H1 (cell line): ENCODE measurements around the gene RPS6KA2. TPM values are rescaled to one million over a fixed set of nuclear protein-coding genes. Genes with fewer than 3 reads are reported as not detected.

ENCODE experiments used
- CTCF ChIA-PET: fragments of 300-600 bp; sonication (Branson Sonifier 250); formaldehyde crosslinking; loops from one replicate; lab custom pipeline; 2021; ENCODE audit not compliant: partially characterized antibody; lab: Charles Lee
- POLR2A ChIA-PET: fragments of 300-600 bp; sonication (Branson Sonifier 250); formaldehyde crosslinking; loops from one replicate; lab custom pipeline; 2021; ENCODE audit warnings: inconsistent platforms; ENCODE audit not compliant: partially characterized antibody; lab: Charles Lee
- DNase-seq, 2 experiments: peaks; one replicate each; pipeline versions ENCODE4 v3.0.0 to v3.0.0-alpha.2; 2010 to 2022; ENCODE audit warnings: low spot score in 2 of 2, low read depth in 1 of 2, mixed read lengths in 1 of 2
- FAIRE-seq: peaks from 2 replicates; lab custom pipeline; 2011; peaks lifted over from hg19 to GRCh38; lab: Jason Lieb, UNC
- H2AFZ ChIP-seq: 2 replicates; pipeline ENCODE4 v1.8.1; 2012; ENCODE audit warnings: low read length, inconsistent platforms
- H2AK5ac ChIP-seq: 2 replicates; pipeline ENCODE4 v1.6.1; 2013; ENCODE audit warnings: low read depth, low read length
- H2BK120ac ChIP-seq: replicated peaks from 2 replicates; pipeline ENCODE3; 2013; ENCODE audit warnings: low read depth, low read length, inconsistent platforms
- H2BK12ac ChIP-seq: 2 replicates; pipeline ENCODE4 v1.6.1; 2013; ENCODE audit warnings: low read depth, low read length
- H2BK15ac ChIP-seq: 2 replicates; pipeline ENCODE4 v1.6.1; 2013; ENCODE audit warnings: low read length
- H2BK20ac ChIP-seq: 2 replicates; pipeline ENCODE4 v1.6.1; 2013; ENCODE audit warnings: low read length
- H2BK5ac ChIP-seq: 2 replicates; pipeline ENCODE4 v1.6.1; 2013; ENCODE audit warnings: low read depth, low read length
- H3K14ac ChIP-seq: 2 replicates; pipeline ENCODE4 v1.6.1; 2013; ENCODE audit warnings: inconsistent platforms; ENCODE audit not compliant: insufficient read length
- H3K18ac ChIP-seq: 2 replicates; pipeline ENCODE4 v1.6.1; 2013; ENCODE audit warnings: low read length; ENCODE audit errors: extremely low read depth
- H3K23ac ChIP-seq: 2 replicates; pipeline ENCODE4 v1.6.1; 2013; ENCODE audit warnings: inconsistent platforms; ENCODE audit not compliant: insufficient read length
- H3K23me2 ChIP-seq: 2 replicates; pipeline ENCODE4 v1.6.1; 2013; ENCODE audit warnings: low read depth, low read length
- H3K27ac ChIP-seq: 2 replicates; pipeline ENCODE4 v1.6.1; 2011; ENCODE audit warnings: low read depth, low read length, inconsistent platforms
- H3K27me3 ChIP-seq, 4 experiments: replicated peaks in 1 of 4; 1 replicate in 1 of 4; 2 replicates in 3 of 4; pipeline versions ENCODE4 v1.6.1 to v1.8.1; 2011 to 2013; ENCODE audit warnings: low read length in 3 of 4, mild to moderate bottlenecking in 3 of 4, inconsistent platforms in 2 of 4, mixed read lengths in 2 of 4, moderate library complexity in 1 of 4; ENCODE audit not compliant: control insufficient read depth in 3 of 4, insufficient read depth in 3 of 4; ENCODE audit errors: extremely low read depth in 1 of 4
- H3K36me3 ChIP-seq, 4 experiments: 2 replicates each; pipeline versions ENCODE4 v1.6.1 to v1.8.1; 2011 to 2013; ENCODE audit warnings: mild to moderate bottlenecking in 4 of 4, low read length in 3 of 4, moderate library complexity in 2 of 4, control low read depth in 1 of 4, inconsistent platforms in 1 of 4; ENCODE audit not compliant: insufficient read depth in 4 of 4, control insufficient read depth in 2 of 4
- H3K4ac ChIP-seq: replicated peaks from 2 replicates; pipeline ENCODE3; 2013; ENCODE audit warnings: low read length, low read depth, mixed read lengths, inconsistent platforms; ENCODE audit not compliant: insufficient read length
- H3K4me1 ChIP-seq, 4 experiments: replicated peaks in 1 of 4; 1 replicate in 1 of 4; 2 replicates in 3 of 4; pipeline versions ENCODE4 v1.6.1 to v1.8.1; 2011 to 2013; ENCODE audit warnings: low read length in 3 of 4, inconsistent platforms in 2 of 4, mixed read lengths in 1 of 4; ENCODE audit not compliant: insufficient read depth in 4 of 4, control insufficient read depth in 3 of 4
- H3K4me2 ChIP-seq, 2 experiments: 2 replicates each; pipeline versions ENCODE4 v1.6.1 to v1.8.1; 2011 to 2013; ENCODE audit warnings: low read depth in 2 of 2, low read length in 2 of 2, control low read depth in 1 of 2, inconsistent platforms in 1 of 2, mild to moderate bottlenecking in 1 of 2; ENCODE audit not compliant: insufficient read depth in 1 of 2
- H3K4me3 ChIP-seq, 4 experiments: fragments of 200-600, 300-600 bp in 1 of 4; sonication (generic), shearing (Covaris generic), sonication (Bioruptor Twin) in 1 of 4; 2 replicates each; pipeline versions ENCODE4 v1.5.1 to v1.8.1; 2011 to 2016; ENCODE audit warnings: low read length in 4 of 4, low read depth in 3 of 4, control low read depth in 2 of 4, inconsistent platforms in 2 of 4, mild to moderate bottlenecking in 2 of 4, mixed read lengths in 1 of 4, moderate library complexity in 1 of 4; ENCODE audit not compliant: insufficient read depth in 2 of 4; ENCODE audit errors: extremely low read depth in 1 of 4
- H3K56ac ChIP-seq: replicated peaks from 2 replicates; pipeline ENCODE3; 2013; ENCODE audit warnings: low read depth, mild to moderate bottlenecking, mixed read lengths, low read length, inconsistent platforms; ENCODE audit not compliant: insufficient read length
- H3K79me1 ChIP-seq: 2 replicates; pipeline ENCODE4 v1.6.1; 2013; ENCODE audit warnings: low read depth, low read length, control low read depth
- H3K79me2 ChIP-seq, 2 experiments: 2 replicates each; pipeline versions ENCODE4 v1.6.1 to v1.8.1; 2012 to 2013; ENCODE audit warnings: low read length in 2 of 2, mild to moderate bottlenecking in 2 of 2, inconsistent platforms in 1 of 2; ENCODE audit not compliant: insufficient read depth in 2 of 2, control insufficient read depth in 1 of 2
- H3K9ac ChIP-seq, 4 experiments: replicated peaks in 1 of 4; 1 replicate in 1 of 4; 2 replicates in 3 of 4; pipeline versions ENCODE4 v1.6.1 to v1.8.1; 2011 to 2013; ENCODE audit warnings: low read depth in 3 of 4, low read length in 3 of 4, control low read depth in 2 of 4, mild to moderate bottlenecking in 2 of 4, moderate library complexity in 2 of 4, inconsistent platforms in 1 of 4; ENCODE audit errors: extremely low read depth in 1 of 4
- H3K9me3 ChIP-seq, 2 experiments: 2 replicates each; pipeline versions ENCODE4 v1.6.1 to v1.8.1; 2012 to 2013; ENCODE audit warnings: mild to moderate bottlenecking in 2 of 2, moderate library complexity in 2 of 2, control low read depth in 1 of 2, inconsistent platforms in 1 of 2, low read depth in 1 of 2, low read length in 1 of 2, mixed read lengths in 1 of 2; ENCODE audit not compliant: insufficient read depth in 2 of 2
- H4K20me1 ChIP-seq, 2 experiments: replicated peaks in 1 of 2; 2 replicates each; pipeline versions ENCODE3 to v1.8.1; 2011 to 2013; ENCODE audit warnings: inconsistent platforms in 2 of 2, low read length in 2 of 2, mild to moderate bottlenecking in 1 of 2; ENCODE audit not compliant: insufficient read depth in 2 of 2, control insufficient read depth in 1 of 2
- H4K5ac ChIP-seq: 2 replicates; pipeline ENCODE4 v1.6.1; 2013; ENCODE audit warnings: low read length, low read depth, mixed read lengths, inconsistent platforms; ENCODE audit not compliant: insufficient read length
- H4K8ac ChIP-seq: 2 replicates; pipeline ENCODE4 v1.8.0; 2013; ENCODE audit warnings: mild to moderate bottlenecking, moderate library complexity, low read length, inconsistent platforms; ENCODE audit not compliant: insufficient read depth; ENCODE audit errors: extremely low read depth
- H4K91ac ChIP-seq: replicated peaks from 2 replicates; pipeline ENCODE3; 2013; ENCODE audit warnings: low read length, mixed read lengths, inconsistent platforms; ENCODE audit not compliant: insufficient read length
- ASH2L ChIP-seq: fragments of 200-600, 300-600 bp; sonication (generic); IDR thresholded peaks from one replicate; pipeline ENCODE4 v1.7.1; 2017; ENCODE audit warnings: low read length
- BACH1 ChIP-seq: IDR thresholded peaks from 2 replicates; pipeline ENCODE4 v1.6.1; 2012; ENCODE audit warnings: low read length, improper control_type of control experiment
- EGR1 ChIP-seq: IDR thresholded peaks from 2 replicates; pipeline ENCODE4 v1.6.1; 2011; ENCODE audit warnings: low read depth, low read length, borderline replicate concordance
- NRF1 ChIP-seq: IDR thresholded peaks from 2 replicates; pipeline ENCODE4 v1.6.1; 2011; ENCODE audit warnings: mild to moderate bottlenecking, low read depth, low read length, improper control_type of control experiment
- POLR2AphosphoS5 ChIP-seq: IDR thresholded peaks from 2 replicates; pipeline ENCODE4 v1.6.1; 2011; ENCODE audit warnings: low read depth, low read length
- SIN3A ChIP-seq, 2 experiments: IDR thresholded peaks in 1 of 2; conservative IDR thresholded peaks in 1 of 2; 2 replicates each; pipeline ENCODE4 v1.6.1; 2011 to 2012; ENCODE audit warnings: low read length in 2 of 2, improper control_type of control experiment in 1 of 2, low read depth in 1 of 2, mild to moderate bottlenecking in 1 of 2
- TEAD4 ChIP-seq: IDR thresholded peaks from 2 replicates; pipeline ENCODE4 v1.6.1; 2012; ENCODE audit warnings: low read depth, low read length, inconsistent platforms, mixed read lengths
- WGBS, 2 experiments: shearing (Covaris generic) in 1 of 2; methylation state at CpG; one replicate each; pipeline versions ENCODE4 v1.1.6 to v1.1.7; 2013 to 2015; ENCODE audit warnings: low lambda C conversion rate in 2 of 2, mixed read lengths in 2 of 2, inconsistent platforms in 1 of 2, low coverage in 1 of 2, missing lambda C conversion rate in 1 of 2; ENCODE audit not compliant: insufficient replicate concordance in 2 of 2, insufficient coverage in 1 of 2, insufficient read length in 1 of 2; ENCODE audit errors: extremely low coverage in 1 of 2, missing lambda C conversion rate in 1 of 2; 5-methylcytosine and 5-hydroxymethylcytosine counted together
- polyA plus RNA-seq, 7 experiments: library from polyadenylated mRNA; depleted of rRNA in 3 of 7; stranded (reverse) in 5 of 7; unstranded in 2 of 7; fragments of >200 nt in 5 of 7; fragments of 200-250 nt in 2 of 7; gene quantifications; 1 replicate in 5 of 7; 2 replicates in 1 of 7; 4 replicates in 1 of 7; pipeline versions ENCODE4 v1.2.1 to v1.2.3, GENCODE V29; 2011 to 2013; ENCODE audit warnings: missing spikeins in 2 of 7, mixed read lengths in 2 of 7
- total RNA-seq: library from RNA; stranded (reverse); fragmentation: NEBNext Ultra II Directional; extraction: Animal tissue kit (Norgen Biotek cat#: 25700); gene quantifications from 2 replicates; pipeline ENCODE4 v1.2.1, GENCODE V29; 2021

Gene RPS6KA2
- total and polyA plus RNA-seq, 2 of the 8 experiments (the other 6 are each of a cell fraction or from before 2014, with no cell fraction given), result 8.8 to 25.7 TPM

- Histone ChIP-seq H3K27ac (no peak overlapping the region), H3K4ac (no peak overlapping the region), H4K5ac (no peak overlapping the region), H3K4me1 (0 out of 7 replicates have a peak, but pooled peaks cover 0 to 2% (median 0%) of the 10 kb centered on the region in 4 experiments), H2BK120ac (no peak overlapping the region), H3K79me2 (no peaks in the 10 kb centered on the region), H3K56ac (peak overlapping the region; percentile 52), H2BK20ac (no peak overlapping the region), H3K9me3 (no peaks in the 10 kb centered on the region), H4K91ac (no peak overlapping the region), H3K14ac (no peak overlapping the region), H3K79me1 (0 out of 2 replicates have a peak, but pooled peaks cover 2% of the 10 kb centered on the region), H3K27me3 (no peaks in the 10 kb centered on the region), H3K4me3 (no peak overlapping the region), H3K36me3 (peaks cover 0 to 7% (median under 1%) of the 10 kb centered on the region in 4 experiments; a peak in 6 of 8 replicates), H3K9ac (no peak overlapping the region), H2BK5ac (peak overlapping the region; percentile 49; the same call in 1 of the 2 replicates), H3K18ac (no peak overlapping the region), H2BK12ac (peak overlapping the region; percentile 94; the same call in 1 of the 2 replicates), H3K23ac (no peak overlapping the region), H3K4me2 (no peak overlapping the region), H2AK5ac (no peak overlapping the region), H4K8ac (no peak overlapping the region), H2BK15ac (0 out of 2 replicates have a peak overlapping the region, but pooled peaks have one; percentile 21), H2AFZ (no peak overlapping the region), H4K20me1 (peaks cover 0 to 12% of the 10 kb centered on the region in 2 experiments), H3K23me2 (peaks cover 6% of the 10 kb centered on the region; the same call in 1 of the 2 replicates)
- TF ChIP-seq NRF1 (no peak), BACH1 (no peak), TEAD4 (no peak), POLR2AphosphoS5 (no peak), EGR1 (no peak), SIN3A (conservative IDR thresholded peaks at IDR 0.05 in 1 of 2, IDR thresholded peaks at IDR 0.05 in 1 of 2; ENCODE audit: low read depth in 1 of 2, low read length in 2 of 2) (no peak), ASH2L (no peak)
- 85 to 100% methylated on average over 3 to 25 of the region's 25 CpGs for WGBS, 2 experiments
- ChIA-PET CTCF (interaction anchor here (0.7 to 1.4 kb wide), 8 partner anchors 14 to 59 kb away, joined by 3 to 6 read pairs (median 3); no protein-coding TSS in a partner anchor), POLR2A (interaction anchor here (0.6 to 0.9 kb wide), 3 partner anchors 19 to 124 kb away, joined by 3 to 4 read pairs (median 3); no protein-coding TSS in a partner anchor)
- FAIRE-seq, result no peak
- no peak for DNase-seq
Measured at GRCh38 chr6:166507809-166508564, 119.1 kb downstream of the RPS6KA2 start.
